ENCODE data around the gene MYH13. TPM values are rescaled to one million over a fixed set of nuclear protein-coding genes. Genes with fewer than 3 reads are reported as not detected.

The MYH13 gene
- total RNA-seq, 2 experiments from 2014 or later: not detected

- Mint-ChIP-seq H3K9me3 (peaks cover 4% of the 10 kb centered on the region), H3K27me3 (peaks cover 11% of the 10 kb centered on the region), H3K4me3 (no peak overlapping the region), H3K36me3 (no peaks in the 10 kb centered on the region), H3K4me1 (no peaks in the 10 kb centered on the region), H3K27ac (no peak overlapping the region)
- no peak for DNase-seq
These were observed 107.6 kb downstream of the MYH13 start for GRCh38 chr17:10265100-10265810.

GRCh38 chr17:10264051-10264450 lies 108.8 kb downstream of the MYH13 start:
- Mint-ChIP-seq H3K4me1 (no peaks in the 10 kb centered on the region), H3K36me3 (no peaks in the 10 kb centered on the region), H3K4me3 (no peak overlapping the region), H3K27ac (no peak overlapping the region), H3K9me3 (peaks cover 4% of the 10 kb centered on the region), H3K27me3 (peaks cover 7% of the 10 kb centered on the region)
- no peak for DNase-seq

- DNase-seq: no peak
- Mint-ChIP-seq H3K27me3 (peaks cover 7% of the 10 kb centered on the region), H3K36me3 (no peaks in the 10 kb centered on the region), H3K4me1 (no peaks in the 10 kb centered on the region), H3K9me3 (peaks cover 4% of the 10 kb centered on the region), H3K27ac (no peak overlapping the region), H3K4me3 (no peak overlapping the region)
These were observed 110.4 kb downstream of the MYH13 start for GRCh38 chr17:10262451-10262850.

- peaks cover 17% of the 10 kb centered on the region for H3K27me3 Mint-ChIP-seq
- no peak overlapping the region for H3K4me3 Mint-ChIP-seq
These were observed 111.7 kb downstream of the MYH13 start for GRCh38 chr17:10261098-10261497.

GRCh38 chr17:10251212-10251948 lies 121.4 kb downstream of the MYH13 start:
- Mint-ChIP-seq H3K4me3 (no peak overlapping the region), H3K9me3 (no peaks in the 10 kb centered on the region), H3K36me3 (no peaks in the 10 kb centered on the region), H3K4me1 (peaks cover 8% of the 10 kb centered on the region), H3K27ac (no peak overlapping the region), H3K27me3 (peaks cover under 1% of the 10 kb centered on the region)
- no peak for DNase-seq

More at GRCh38 chr17:10261098-10261497, 111.7 kb downstream of the MYH13 start:
- no peak for DNase-seq
- Mint-ChIP-seq H3K36me3 (no peaks in the 10 kb centered on the region), H3K9me3 (no peaks in the 10 kb centered on the region), H3K27ac (no peak overlapping the region), H3K4me1 (no peaks in the 10 kb centered on the region)

Other genes starting within 250 kb of the MYH13 start
- 1 to 10 TPM in 1 of 2 experiments, under 1 TPM in 1; 0.76 to 1.2 TPM for gene GAS7, start 174.4 kb downstream of the MYH13 start, total RNA-seq
- not detected for gene MYH8, start 48.9 kb upstream of the MYH13 start, total RNA-seq
- not detected for gene MYH4, start 96.6 kb upstream of the MYH13 start, total RNA-seq
- not detected for gene MYH1, start 145.5 kb upstream of the MYH13 start, total RNA-seq
- gene MYH2, start 176.7 kb upstream of the MYH13 start, total RNA-seq: not detected

All from activated naive CD8-positive, alpha-beta T cell treated with anti-CD3 and anti-CD28 coated beads for 36 hours (primary cell).